GM10266 (cell line): ENCODE results near the gene EXOSC10.
"Not testable (repeated sequence)": the region's sequence is repeated elsewhere in the genome, so short reads cannot be mapped to it uniquely, and the experiment has no call there.

Experiments
- DNase-seq: peaks from one replicate; pipeline ENCODE4 v3.0.0; 2012; ENCODE audit errors: extremely low spot score
- TF ChIP-seq, protein P1 (sequence below): IDR thresholded peaks from 2 replicates; pipeline ENCODE4 v1.5.1; 2012; ENCODE audit warnings: mild to moderate bottlenecking, low read depth; ENCODE audit not compliant: control insufficient read depth, insufficient read depth; ENCODE audit errors: missing control alignments

The EXOSC10 gene

DNA sequence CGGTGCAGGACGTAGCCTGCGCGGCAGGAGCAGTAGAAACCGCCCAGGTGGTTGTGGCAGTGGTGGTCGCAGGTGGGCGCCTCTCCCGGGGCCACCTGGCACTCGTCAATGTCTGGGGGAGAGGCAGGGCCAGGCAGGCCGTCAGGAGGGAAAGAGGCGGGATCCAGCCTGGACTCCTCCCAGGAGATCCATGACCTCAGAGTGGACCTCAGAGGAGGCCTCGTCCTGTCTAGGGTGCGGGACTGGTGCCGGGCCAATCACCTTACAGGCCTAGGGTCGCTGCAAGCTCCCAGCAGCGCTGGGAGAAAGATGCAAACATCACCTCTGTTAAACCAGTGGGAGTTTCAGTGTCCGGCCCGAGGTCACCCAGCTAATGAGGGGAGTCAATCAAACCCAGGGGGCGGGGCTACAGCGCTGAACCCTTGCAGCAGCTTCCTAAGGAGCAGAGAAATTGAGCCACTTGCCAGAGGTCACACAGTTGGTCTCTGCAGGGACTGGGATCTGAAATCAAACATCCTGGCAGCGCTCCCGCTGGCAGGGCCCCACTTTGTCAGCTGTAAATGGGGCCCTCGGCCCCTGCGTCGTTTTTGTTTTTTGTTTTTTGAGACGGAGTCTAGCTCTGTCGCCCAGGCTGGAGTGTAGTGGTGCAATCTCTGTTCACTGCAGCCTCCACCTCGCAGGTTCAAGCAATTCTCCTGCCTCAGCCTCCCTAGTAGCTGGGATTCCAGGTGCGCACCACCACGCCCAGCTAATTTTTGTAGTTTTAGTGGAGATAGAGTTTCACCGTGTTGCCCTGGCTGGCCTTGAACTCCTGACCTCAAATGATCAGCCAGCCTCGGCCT is 54.0 kb downstream of the EXOSC10 start:
- DNase-seq: no peak
- TF ChIP-seq, protein P1, sequence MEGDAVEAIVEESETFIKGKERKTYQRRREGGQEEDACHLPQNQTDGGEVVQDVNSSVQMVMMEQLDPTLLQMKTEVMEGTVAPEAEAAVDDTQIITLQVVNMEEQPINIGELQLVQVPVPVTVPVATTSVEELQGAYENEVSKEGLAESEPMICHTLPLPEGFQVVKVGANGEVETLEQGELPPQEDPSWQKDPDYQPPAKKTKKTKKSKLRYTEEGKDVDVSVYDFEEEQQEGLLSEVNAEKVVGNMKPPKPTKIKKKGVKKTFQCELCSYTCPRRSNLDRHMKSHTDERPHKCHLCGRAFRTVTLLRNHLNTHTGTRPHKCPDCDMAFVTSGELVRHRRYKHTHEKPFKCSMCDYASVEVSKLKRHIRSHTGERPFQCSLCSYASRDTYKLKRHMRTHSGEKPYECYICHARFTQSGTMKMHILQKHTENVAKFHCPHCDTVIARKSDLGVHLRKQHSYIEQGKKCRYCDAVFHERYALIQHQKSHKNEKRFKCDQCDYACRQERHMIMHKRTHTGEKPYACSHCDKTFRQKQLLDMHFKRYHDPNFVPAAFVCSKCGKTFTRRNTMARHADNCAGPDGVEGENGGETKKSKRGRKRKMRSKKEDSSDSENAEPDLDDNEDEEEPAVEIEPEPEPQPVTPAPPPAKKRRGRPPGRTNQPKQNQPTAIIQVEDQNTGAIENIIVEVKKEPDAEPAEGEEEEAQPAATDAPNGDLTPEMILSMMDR: no peak

DNA sequence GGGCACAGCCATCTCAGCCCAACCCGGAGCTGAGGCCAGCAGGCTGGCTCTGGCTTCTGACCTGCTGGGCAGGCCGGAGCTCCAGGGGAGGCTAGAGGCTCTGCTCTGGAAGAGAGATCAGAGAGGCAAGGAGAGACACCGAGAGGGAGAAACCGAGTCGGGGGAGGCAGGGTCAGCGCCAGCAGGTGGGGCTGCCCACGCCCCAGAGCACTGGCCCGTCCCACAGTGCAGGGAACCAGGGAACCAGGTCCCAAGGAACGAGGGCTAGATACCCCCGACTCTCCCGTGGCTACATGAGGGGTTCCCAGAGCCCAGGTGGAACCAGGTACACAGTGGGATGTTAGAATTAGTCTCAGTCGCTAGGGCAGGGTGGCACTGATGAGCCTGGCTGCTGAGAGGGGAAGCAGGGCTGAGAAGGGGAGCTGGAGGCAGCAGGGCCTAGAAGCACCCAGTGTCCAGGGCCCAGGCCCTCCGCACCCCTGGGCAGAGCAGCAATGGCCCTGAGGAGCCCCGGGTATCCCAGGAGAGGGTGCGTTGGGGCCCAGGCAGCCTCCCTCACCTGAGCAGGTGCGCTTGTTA is 54.7 kb downstream of the EXOSC10 start:
- TF ChIP-seq, protein P1: no peak
- no peak for DNase-seq

DNA sequence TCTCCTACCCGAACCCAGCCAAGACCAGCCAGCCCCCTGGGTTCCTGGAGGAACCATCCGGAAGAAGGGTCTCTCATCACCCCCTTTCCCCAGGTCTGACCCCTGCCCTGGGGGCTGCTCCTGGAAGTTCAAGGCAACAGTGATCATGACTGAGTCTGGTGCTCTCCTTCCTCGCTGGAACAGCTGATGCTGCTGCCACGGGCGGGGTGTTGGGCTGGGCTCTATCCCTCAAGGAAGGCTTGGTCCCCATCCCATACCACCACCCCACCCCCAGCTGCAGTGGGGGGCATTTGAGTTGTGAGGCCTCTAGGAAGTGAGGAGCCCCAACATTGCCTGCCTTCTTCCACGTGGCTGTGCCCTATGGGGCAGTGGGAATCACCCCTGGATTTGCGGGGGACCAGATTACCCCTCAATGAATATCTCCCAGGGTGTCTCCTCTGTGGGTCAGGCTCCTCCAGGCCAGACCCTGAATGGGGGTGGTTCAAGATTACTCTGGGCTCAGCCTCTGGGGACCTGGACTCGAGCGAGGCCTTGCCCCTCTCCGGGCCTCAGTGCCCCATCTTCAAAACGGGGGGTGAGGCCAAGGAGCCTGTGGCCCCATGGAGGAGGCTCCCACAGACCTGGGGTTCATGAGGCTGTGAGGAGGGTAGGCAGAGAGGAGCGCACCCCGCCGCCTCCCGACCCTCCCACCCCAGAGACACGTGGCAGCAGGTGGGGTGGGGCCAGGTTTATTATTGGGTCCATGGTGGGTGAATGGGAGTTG is 55.4 kb downstream of the EXOSC10 start:
- TF ChIP-seq, protein P1: no peak
- DNase-seq: no peak

DNA sequence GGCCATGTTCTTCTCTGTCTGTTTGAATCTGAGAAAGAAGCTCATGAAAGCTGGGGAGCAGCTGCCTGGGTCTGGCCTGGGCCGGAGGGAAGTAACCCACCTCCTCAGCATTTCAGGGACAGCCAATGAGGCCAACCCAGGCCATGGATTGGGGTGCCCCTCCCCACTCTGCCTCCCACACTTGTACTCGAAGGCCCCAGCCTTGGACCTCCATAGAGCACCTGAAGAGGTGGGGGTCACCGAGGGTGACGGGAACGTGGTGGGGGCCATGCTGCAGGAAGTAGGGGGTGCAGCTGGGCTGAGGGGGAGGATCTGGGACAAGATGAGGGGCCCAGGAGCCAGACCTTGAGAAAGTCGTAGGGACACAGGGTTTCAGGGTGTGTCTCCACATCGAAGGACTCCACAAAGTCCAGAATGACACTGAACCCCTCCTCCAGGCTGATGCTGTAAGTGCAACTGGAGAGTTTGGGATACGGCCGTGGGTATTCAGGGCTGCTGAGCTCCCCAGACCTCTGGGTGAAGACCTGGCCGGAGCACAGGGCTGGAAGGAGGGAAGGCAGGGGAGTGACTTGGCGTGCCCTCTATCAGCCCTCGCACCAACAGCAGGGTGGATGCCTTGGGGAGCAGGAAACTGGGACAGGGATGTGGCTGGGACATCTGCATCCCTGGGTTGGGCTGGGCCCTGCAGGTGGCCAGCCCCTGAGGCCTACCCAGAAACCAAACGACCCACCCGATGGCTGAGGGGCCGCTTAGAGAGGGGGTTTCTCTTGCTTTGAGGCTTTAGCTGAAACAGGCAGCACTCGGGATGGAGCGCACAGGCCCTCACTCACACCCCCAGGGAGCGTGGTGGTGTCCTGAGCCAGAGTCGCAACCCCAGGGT is 56.4 kb downstream of the EXOSC10 start:
- TF ChIP-seq, protein P1: no peak
- DNase-seq: no peak

DNA sequence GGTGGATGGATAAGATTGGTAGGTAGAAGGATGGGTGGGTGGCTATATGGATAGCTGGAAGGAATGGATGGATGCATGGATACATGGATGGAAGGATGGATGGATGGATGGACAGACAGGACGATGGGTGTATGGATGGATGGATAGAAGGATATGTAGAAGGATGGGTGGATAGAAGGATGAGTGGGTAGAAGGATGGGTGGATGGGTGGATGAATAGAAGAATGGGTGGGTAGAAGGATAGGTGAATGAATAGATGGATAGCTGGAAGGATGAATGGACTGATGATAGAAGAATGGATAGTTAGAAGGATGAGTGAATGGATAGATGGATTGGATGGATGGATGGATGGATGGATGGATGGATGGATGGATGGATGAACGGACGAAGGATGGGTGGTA is 57.6 kb downstream of the EXOSC10 start:
- DNase-seq: no peak
- TF ChIP-seq, protein P1: no peak

DNA sequence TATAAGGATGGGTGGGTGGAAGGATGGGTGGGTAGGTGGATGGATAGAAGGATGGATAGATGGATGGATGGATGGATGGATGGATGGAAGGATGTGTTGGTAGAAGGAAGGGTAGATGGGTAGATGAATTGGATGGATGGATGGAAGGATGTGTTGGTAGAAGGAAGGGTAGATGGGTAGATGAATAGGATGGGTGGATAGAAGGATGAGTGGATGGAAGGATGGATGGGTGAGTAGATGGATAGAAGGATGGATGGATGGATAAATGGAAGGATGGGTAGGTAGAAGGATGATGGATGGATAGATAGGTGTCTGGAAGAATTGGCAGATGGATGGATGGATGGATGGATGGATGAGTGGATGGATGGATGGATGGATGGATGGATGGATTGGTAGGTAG is 58.6 kb downstream of the EXOSC10 start:
- DNase-seq: no peak
- TF ChIP-seq, protein P1: no peak

DNA sequence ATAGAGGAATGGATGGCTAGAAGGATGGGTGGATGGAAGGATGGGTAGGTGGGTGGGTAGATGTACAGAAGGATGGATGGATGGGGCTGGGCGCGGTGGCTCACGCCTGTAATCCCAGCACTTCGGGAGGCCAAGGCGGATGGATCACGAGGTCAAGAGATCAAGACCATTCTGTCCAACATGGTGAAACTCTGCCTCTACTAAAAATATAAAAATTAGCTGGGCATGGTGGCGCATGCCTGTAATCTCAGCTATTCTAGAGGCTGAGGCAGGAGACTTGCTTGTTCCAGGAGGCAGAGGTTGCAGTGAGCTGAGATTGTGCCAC is 59.6 kb downstream of the EXOSC10 start:
- not testable (repeated sequence) for DNase-seq
